H1 (cell line): ENCODE data around the gene TNS1. TPM values are rescaled to one million over a fixed set of nuclear protein-coding genes. Genes with fewer than 3 reads are reported as not detected.

Experiments
- CHD1 ChIP-seq: IDR thresholded peaks from 2 replicates; pipeline ENCODE4 v1.6.1; 2012; ENCODE audit warnings: low read depth, low read length, improper control_type of control experiment
- POLR2AphosphoS5 ChIP-seq: IDR thresholded peaks from 2 replicates; pipeline ENCODE4 v1.6.1; 2011; ENCODE audit warnings: low read depth, low read length
- POU5F1 ChIP-seq: IDR thresholded peaks from 2 replicates; pipeline ENCODE4 v1.6.1; 2011; ENCODE audit warnings: low read depth, mild to moderate bottlenecking, low read length, moderate library complexity
- RXRA ChIP-seq: IDR thresholded peaks from 2 replicates; pipeline ENCODE4 v1.6.1; 2011; ENCODE audit warnings: low read depth, mild to moderate bottlenecking, low read length, moderate library complexity; ENCODE audit not compliant: insufficient read depth
- TEAD4 ChIP-seq: IDR thresholded peaks from 2 replicates; pipeline ENCODE4 v1.6.1; 2012; ENCODE audit warnings: low read depth, low read length, inconsistent platforms, mixed read lengths
- polyA plus RNA-seq, 7 experiments: library from polyadenylated mRNA; depleted of rRNA in 3 of 7; stranded (reverse) in 5 of 7; unstranded in 2 of 7; fragments of >200 nt in 5 of 7; fragments of 200-250 nt in 2 of 7; gene quantifications; 1 replicate in 5 of 7; 2 replicates in 1 of 7; 4 replicates in 1 of 7; pipeline versions ENCODE4 v1.2.1 to v1.2.3, GENCODE V29; 2011 to 2013; ENCODE audit warnings: missing spikeins in 2 of 7, mixed read lengths in 2 of 7
- total RNA-seq: library from RNA; stranded (reverse); fragmentation: NEBNext Ultra II Directional; extraction: Animal tissue kit (Norgen Biotek cat#: 25700); gene quantifications from 2 replicates; pipeline ENCODE4 v1.2.1, GENCODE V29; 2021
- TF ChIP-seq, protein P1 (sequence below): IDR thresholded peaks from 2 replicates; pipeline ENCODE4 v1.6.1; 2012; ENCODE audit warnings: inconsistent platforms

Gene TNS1
- total and polyA plus RNA-seq, 2 of the 8 experiments (the other 6 are each of a cell fraction or from before 2014, with no cell fraction given): 1.5 to 5.1 TPM

DNA sequence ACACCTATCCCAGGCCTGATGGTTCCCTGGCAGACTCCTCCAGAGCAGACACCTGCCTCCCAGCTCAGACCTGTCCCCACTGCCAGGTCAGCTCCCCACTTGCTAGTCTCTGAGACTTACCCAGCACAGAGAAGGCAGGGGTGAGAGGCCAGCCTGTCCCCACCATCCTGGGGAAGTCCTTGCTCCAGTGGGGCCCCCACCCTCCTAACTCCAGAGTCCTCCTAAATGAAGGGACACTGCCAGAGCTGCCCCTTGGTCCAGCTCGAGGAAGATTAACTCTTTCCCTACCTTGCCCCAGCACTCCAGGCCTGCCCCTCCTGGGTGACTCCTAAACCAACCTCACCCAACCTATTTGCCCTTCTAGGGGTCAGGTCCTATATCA, 30.4 kb upstream of the TNS1 start (continued):
- TF ChIP-seq, protein P1, sequence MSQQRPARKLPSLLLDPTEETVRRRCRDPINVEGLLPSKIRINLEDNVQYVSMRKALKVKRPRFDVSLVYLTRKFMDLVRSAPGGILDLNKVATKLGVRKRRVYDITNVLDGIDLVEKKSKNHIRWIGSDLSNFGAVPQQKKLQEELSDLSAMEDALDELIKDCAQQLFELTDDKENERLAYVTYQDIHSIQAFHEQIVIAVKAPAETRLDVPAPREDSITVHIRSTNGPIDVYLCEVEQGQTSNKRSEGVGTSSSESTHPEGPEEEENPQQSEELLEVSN: no peak
- TF ChIP-seq POLR2AphosphoS5: no peak
- TF ChIP-seq RXRA: no peak
- TF ChIP-seq POU5F1: no peak
- TF ChIP-seq TEAD4: no peak
- no peak for TF ChIP-seq CHD1
